Rectal smooth muscle tissue (tissue), 1 donor: ENCODE measurements around the gene HMMR.
"Not testable (repeated sequence)": the region's sequence is repeated elsewhere in the genome, so short reads cannot be mapped to it uniquely, and the experiment has no call there.

ENCODE experiments used
- H3K27ac ChIP-seq: one replicate; pipeline ENCODE4 v1.7.0; 2013; ENCODE audit warnings: low read depth, low read length, inconsistent platforms
- H3K27me3 ChIP-seq: one replicate; pipeline ENCODE4 v1.7.0; 2013; ENCODE audit warnings: low read length; ENCODE audit not compliant: control insufficient read depth, insufficient read depth
- H3K36me3 ChIP-seq: one replicate; pipeline ENCODE4 v1.7.0; 2013; ENCODE audit warnings: low read length; ENCODE audit not compliant: control insufficient read depth, insufficient read depth
- H3K4me1 ChIP-seq: one replicate; pipeline ENCODE4 v1.7.0; 2013; ENCODE audit warnings: low read length; ENCODE audit not compliant: control insufficient read depth, insufficient read depth
- H3K4me3 ChIP-seq: one replicate; pipeline ENCODE4 v1.7.0; 2013; ENCODE audit warnings: low read length
- H3K9ac ChIP-seq: one replicate; pipeline ENCODE4 v1.7.0; 2013; ENCODE audit warnings: low read length

Gene HMMR

DNA sequence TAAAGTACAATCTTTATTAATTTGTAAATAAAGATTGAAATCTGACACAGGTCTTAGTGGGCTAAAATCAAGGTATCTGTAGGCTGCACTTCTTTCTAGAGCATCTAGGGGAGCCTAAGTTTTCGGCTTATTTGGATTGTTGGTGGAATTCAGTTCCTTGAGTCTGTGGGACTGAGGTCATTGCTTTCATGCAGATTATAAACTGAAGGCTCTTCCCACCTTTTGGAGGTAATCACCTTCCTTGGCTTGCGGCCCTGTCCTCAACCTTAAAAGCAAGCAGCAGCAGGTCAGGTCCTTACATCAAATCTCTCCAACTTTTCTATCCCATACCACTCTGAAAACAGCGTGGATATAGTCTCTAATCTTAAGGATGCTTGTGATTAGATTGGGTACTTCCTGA, 70.8 kb downstream of the HMMR start:
- no peaks in the 10 kb centered on the region for H3K27me3 ChIP-seq
- H3K4me3 ChIP-seq, result no peak overlapping the region
- no peak overlapping the region for H3K27ac ChIP-seq
- H3K9ac ChIP-seq, result no peak overlapping the region
- H3K4me1 ChIP-seq, result no peaks in the 10 kb centered on the region
- H3K36me3 ChIP-seq, result no peaks in the 10 kb centered on the region

GRCh38 chr5:163532171-163533084, 72.0 kb downstream of the HMMR start:
- no peaks in the 10 kb centered on the region for H3K4me1 ChIP-seq
- no peak overlapping the region for H3K27ac ChIP-seq
- no peak overlapping the region for H3K9ac ChIP-seq

GRCh38 chr5:163533223-163533622, 72.8 kb downstream of the HMMR start:
- Histone ChIP-seq H3K27ac (no peak overlapping the region), H3K36me3 (no peaks in the 10 kb centered on the region), H3K9ac (no peak overlapping the region), H3K4me3 (no peak overlapping the region), H3K27me3 (no peaks in the 10 kb centered on the region), H3K4me1 (no peaks in the 10 kb centered on the region)

More at GRCh38 chr5:163532171-163533084, 72.0 kb downstream of the HMMR start:
- no peaks in the 10 kb centered on the region for H3K36me3 ChIP-seq
- no peaks in the 10 kb centered on the region for H3K27me3 ChIP-seq
- no peak overlapping the region for H3K4me3 ChIP-seq

- H3K4me1 ChIP-seq, result no peaks in the 10 kb centered on the region
- H3K27me3 ChIP-seq, result no peaks in the 10 kb centered on the region
- H3K9ac ChIP-seq, result no peak overlapping the region
- H3K4me3 ChIP-seq, result no peak overlapping the region
- no peaks in the 10 kb centered on the region for H3K36me3 ChIP-seq
- H3K27ac ChIP-seq, result no peak overlapping the region
Measured at GRCh38 chr5:163534492-163535094, 74.2 kb downstream of the HMMR start.

DNA sequence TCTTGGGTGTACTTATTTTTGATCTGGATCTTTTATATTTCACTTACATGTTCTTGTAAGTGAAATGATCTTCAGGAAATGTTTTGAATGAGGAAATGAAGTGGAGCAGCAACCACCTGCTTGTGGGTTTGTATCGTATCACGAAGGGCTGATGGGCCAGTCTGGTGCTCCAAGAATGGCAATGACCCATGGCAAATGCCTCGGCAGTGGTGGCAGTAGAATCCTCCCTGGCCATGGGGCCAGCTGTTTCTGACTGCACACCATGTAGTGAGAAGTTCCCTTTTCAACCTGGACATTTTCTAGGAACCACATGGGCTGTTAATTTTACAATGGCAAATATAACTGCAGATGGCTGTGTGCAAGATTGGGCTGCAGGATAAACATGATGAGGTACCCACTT, 74.9 kb downstream of the HMMR start:
- no peaks in the 10 kb centered on the region for H3K4me1 ChIP-seq
- no peak overlapping the region for H3K9ac ChIP-seq
- H3K27me3 ChIP-seq, result no peaks in the 10 kb centered on the region
- no peak overlapping the region for H3K4me3 ChIP-seq
- H3K27ac ChIP-seq, result no peak overlapping the region
- H3K36me3 ChIP-seq, result no peaks in the 10 kb centered on the region

GRCh38 chr5:163536442-163536841, 76.0 kb downstream of the HMMR start:
- H3K27ac ChIP-seq, H3K9ac ChIP-seq, H3K4me1 ChIP-seq, H3K27me3 ChIP-seq, H3K36me3 ChIP-seq, H3K4me3 ChIP-seq: not testable (repeated sequence)

DNA sequence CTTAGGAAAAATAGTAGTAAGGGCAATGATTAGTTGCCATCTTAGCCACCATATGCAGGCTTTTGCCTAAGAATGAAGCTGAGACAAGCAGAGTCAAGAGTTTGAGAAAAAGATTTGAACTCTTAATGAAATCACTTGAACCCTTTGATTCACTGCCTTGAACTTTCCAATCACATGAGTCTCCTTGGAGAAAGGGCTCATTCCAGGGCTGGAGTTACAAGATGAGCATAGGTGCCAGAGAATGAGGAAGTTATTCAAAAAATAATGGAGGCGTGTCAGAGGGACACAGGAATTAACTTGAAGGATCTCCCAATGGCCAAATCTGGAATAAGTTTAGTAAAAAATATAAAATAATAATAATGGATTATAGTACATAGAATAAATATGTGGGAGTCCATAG, 80.3 kb downstream of the HMMR start:
- H3K4me3 ChIP-seq, result no peak overlapping the region
- H3K4me1 ChIP-seq, result no peaks in the 10 kb centered on the region

More for the DNA sequence above, 80.3 kb downstream of the HMMR start:
- Histone ChIP-seq H3K9ac (no peak overlapping the region), H3K27me3 (no peaks in the 10 kb centered on the region), H3K36me3 (no peaks in the 10 kb centered on the region), H3K27ac (no peak overlapping the region)
